IPS-20b (cell line): ENCODE data around the gene APOM.
A peak's percentile ranks its signal among the peaks of the same experiment; 100 is the strongest.

Source experiments
- H3K27ac ChIP-seq: one replicate; pipeline ENCODE4 v1.5.1; 2013; ENCODE audit warnings: low read length
- H3K27me3 ChIP-seq: 2 replicates; pipeline ENCODE4 v1.6.1; 2013; ENCODE audit warnings: mild to moderate bottlenecking, low read length, inconsistent platforms; ENCODE audit not compliant: insufficient read depth
- H3K36me3 ChIP-seq: 2 replicates; pipeline ENCODE4 v1.6.1; 2013; ENCODE audit warnings: low read depth, mild to moderate bottlenecking, inconsistent platforms, low read length, moderate library complexity; ENCODE audit not compliant: insufficient read depth
- H3K4me1 ChIP-seq: 2 replicates; pipeline ENCODE4 v1.6.1; 2013; ENCODE audit warnings: mild to moderate bottlenecking, control low read depth, inconsistent platforms, low read length, moderate library complexity; ENCODE audit not compliant: insufficient read depth
- H3K4me3 ChIP-seq: 2 replicates; pipeline ENCODE4 v1.5.1; 2013; ENCODE audit warnings: mild to moderate bottlenecking, low read length, inconsistent platforms
- H3K9ac ChIP-seq: 2 replicates; pipeline ENCODE4 v1.6.1; 2013; ENCODE audit warnings: low read depth, mild to moderate bottlenecking, inconsistent platforms, low read length, moderate library complexity
- H3K9me3 ChIP-seq: 2 replicates; pipeline ENCODE4 v1.6.1; 2013; ENCODE audit warnings: mild to moderate bottlenecking, low read depth, low read length, inconsistent platforms; ENCODE audit not compliant: insufficient read depth

Gene APOM

DNA sequence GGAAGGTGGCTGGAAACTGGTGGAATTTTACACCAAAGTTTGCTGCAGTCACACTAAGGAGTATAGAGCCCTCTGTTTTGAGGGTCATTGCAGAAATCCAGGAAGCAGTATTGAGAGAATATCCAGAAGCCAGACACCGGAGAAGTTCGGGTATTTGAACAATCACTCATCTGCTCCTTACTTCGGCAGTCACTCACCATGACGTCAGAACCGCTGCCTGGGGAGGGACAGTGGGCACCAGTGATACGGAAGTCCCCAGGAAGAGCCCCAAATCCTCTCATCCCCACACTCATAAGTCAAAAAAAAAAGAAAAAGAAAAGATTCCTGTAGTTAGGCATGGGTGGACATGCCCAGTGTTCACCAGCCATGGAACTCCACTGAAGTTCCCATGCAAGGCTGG, 21.2 kb downstream of the APOM start:
- H3K9me3 ChIP-seq = no peaks in the 10 kb centered on the region
- no peak overlapping the region for H3K4me3 ChIP-seq
- peaks cover 8% of the 10 kb centered on the region for H3K36me3 ChIP-seq
- H3K9ac ChIP-seq = no peak overlapping the region
- no peak overlapping the region for H3K27ac ChIP-seq
- H3K4me1 ChIP-seq = no peaks in the 10 kb centered on the region
- H3K27me3 ChIP-seq = peaks cover 12% of the 10 kb centered on the region

DNA sequence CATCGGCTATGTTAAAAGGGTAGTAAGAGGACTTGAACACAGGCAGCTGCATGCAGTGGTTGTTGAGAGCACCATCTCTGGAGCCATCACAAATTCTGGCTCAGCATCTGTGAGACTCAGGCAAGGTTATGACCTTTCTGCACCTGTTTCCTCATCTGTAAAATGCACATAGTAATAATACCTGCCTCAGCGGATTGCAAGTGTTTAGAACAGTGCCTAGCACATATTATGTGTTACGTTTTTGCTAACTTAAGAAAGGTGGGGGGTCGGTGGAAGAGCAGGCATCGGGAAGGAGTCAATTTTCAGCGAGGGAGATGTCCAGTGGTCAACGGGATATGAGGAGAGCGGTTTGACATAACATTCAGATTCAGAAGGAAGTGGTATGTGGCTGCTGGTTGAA, 22.3 kb downstream of the APOM start:
- peaks cover 22% of the 10 kb centered on the region for H3K27me3 ChIP-seq
- H3K27ac ChIP-seq = no peak overlapping the region
- H3K9me3 ChIP-seq = no peaks in the 10 kb centered on the region
- no peak overlapping the region for H3K9ac ChIP-seq
- no peaks in the 10 kb centered on the region for H3K4me1 ChIP-seq
- no peak overlapping the region for H3K4me3 ChIP-seq
- no peaks in the 10 kb centered on the region; the same call in 1 of the 2 replicates for H3K36me3 ChIP-seq

DNA sequence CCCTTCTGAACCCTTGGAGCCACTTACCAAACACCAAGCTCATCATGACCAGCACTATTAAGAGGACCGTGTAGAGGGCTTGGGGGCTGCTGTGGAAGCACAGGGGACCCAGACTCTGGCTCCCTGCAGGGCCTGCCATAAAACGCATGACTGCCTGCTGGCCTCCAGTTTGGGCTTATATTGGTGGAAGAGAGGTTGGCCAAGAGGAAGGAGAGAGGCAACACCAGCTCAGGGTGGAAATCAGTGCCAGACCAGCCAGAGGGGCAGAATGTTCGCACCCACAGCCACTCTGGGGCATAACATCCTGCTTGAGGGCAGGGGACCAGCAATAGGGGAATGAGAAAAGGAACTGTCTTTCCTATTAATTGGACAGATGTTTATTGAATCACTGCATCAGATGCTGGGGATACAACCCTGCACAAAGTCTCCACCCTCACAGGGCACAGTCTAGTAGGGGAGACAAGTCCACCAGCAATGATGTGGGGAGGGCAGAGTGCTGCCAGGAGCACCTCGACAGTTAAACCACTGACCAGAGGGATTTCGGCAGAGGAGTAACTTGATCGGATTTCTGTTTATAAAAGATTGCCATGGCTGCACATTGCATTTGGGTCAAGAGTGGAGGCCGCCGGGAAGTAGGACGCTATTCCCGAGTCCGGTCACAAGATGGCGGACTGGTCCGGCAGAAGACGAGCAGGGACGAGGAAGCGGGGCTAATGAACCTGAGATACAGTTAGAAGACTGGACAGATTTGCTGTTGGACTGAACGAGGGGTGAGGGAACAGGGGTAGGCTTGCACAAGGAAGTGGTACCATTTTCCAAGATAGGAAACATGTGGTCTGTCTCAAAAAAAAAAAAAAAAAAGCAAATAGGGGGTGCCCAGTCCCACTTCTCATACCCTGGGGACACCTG, 24.8 kb downstream of the APOM start, which contains the start of gene LY6G5C:
TSS of gene LY6G5C (minus strand) at position 842 of the 909 bp plus-strand sequence. CDS start at position 148, 694 bp downstream.
- H3K27ac ChIP-seq = no peak within 1 kb of the TSS
- peaks cover 22% of the 10 kb centered on the region for H3K27me3 ChIP-seq
- peak within 1 kb of the TSS; percentile 64 for H3K4me3 ChIP-seq
- no peaks in the 10 kb centered on the region for H3K4me1 ChIP-seq
- H3K9ac ChIP-seq = peak within 1 kb of the TSS; percentile 38; the same call in 1 of the 2 replicates
- H3K36me3 ChIP-seq = no peaks in the 10 kb centered on the region
- H3K9me3 ChIP-seq = no peaks in the 10 kb centered on the region

DNA sequence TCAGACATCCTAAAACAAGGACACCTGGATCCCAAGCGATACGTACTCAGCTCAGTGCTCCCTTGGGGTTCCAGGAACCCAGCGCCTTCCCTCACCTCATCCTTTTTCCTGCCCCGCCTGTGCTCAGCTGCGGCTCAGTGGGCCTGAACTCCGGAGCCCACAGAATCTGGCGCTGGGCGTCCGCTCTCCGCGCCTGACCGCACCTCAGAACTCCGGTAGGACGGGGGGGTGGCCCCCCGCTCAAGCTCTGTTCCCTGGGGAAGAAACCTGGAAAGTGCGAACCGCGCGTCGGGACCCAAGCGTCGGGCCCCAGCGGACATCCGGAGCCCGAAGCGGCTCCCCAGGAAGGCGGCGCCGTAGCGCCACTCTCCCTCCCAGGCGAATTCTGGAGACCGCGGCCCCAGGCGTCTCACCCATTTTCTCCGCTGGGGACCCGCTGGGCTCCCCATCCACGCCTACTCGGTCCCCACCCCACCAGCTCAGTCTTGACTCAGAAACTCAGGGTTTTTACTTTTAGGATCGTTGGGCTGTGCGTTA, 25.5 kb downstream of the APOM start:
- Histone ChIP-seq H3K4me3 (peak overlapping the region; percentile 64), H3K27ac (no peak overlapping the region), H3K9ac (0 out of 2 replicates have a peak overlapping the region, but pooled peaks have one; percentile 38)

DNA sequence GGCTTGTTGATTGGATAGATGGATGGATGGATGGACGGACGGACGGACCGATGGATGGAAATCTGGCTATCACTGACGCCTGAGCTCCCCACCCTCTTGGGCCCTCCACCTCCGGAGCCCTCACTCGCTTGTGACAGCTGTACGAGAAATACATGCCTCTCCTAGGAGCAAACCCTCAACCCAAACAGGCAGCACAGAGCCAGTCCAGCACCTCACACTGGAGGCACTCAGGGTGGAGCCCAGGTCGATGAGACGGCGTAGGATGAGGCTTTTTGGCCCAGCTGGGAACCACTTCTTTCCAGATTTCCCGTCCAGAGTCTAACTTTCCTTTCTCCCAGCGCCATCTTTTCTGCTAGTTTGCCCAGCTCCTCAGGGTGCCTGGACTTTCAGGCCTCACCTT, 27.9 kb downstream of the APOM start:
- Histone ChIP-seq H3K27ac (no peak overlapping the region), H3K4me3 (peak overlapping the region; percentile 75), H3K27me3 (peaks cover 22% of the 10 kb centered on the region), H3K9ac (no peak overlapping the region), H3K9me3 (no peaks in the 10 kb centered on the region), H3K36me3 (peaks cover 27% of the 10 kb centered on the region), H3K4me1 (no peaks in the 10 kb centered on the region)

More for the DNA sequence above, 25.5 kb downstream of the APOM start:
- Histone ChIP-seq H3K36me3 (peaks cover 4% of the 10 kb centered on the region), H3K27me3 (peaks cover 22% of the 10 kb centered on the region), H3K9me3 (no peaks in the 10 kb centered on the region), H3K4me1 (no peaks in the 10 kb centered on the region)

DNA sequence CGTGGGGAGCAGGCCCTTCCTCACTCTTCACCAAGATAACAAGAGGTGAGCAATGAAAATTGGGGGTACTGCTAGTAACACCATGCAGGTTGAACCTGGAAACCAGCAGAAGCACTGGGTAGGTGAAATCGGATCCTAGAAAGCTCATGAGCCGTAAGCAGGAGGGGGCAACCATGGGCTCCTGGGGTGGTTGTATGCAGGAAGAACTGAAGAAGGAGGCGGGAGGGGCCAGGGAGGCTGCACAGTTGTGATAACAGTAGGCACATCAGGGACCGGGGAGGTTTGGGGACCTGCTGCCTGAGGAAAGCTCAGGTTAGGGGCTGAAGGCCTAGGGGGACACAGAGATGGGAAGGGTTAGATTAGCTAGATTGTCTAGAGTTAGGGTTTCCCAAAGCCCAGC, 30.8 kb downstream of the APOM start:
- Histone ChIP-seq H3K36me3 (peaks cover 51% of the 10 kb centered on the region), H3K4me1 (no peaks in the 10 kb centered on the region), H3K4me3 (no peak overlapping the region), H3K27ac (no peak overlapping the region), H3K27me3 (peaks cover 14% of the 10 kb centered on the region), H3K9me3 (no peaks in the 10 kb centered on the region), H3K9ac (no peak overlapping the region)

DNA sequence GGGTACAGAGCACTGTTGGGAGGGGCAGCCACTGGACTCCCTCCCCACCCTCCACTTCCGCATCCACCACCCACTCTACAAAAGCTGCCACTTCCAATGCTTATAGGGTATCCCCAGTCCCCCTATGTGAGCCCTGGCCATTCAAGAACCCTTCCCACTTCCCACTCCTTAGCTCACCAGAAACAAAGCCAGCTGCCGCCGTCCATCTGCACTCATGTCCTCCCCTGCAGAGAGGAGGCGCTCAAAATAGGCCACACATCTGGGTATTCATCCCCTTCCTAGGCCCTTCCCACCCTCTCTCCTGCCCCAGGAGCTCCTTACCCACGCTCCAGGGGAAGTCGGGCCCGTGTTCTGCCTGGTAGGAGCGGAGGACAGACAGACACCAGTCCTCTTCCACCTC, 31.6 kb downstream of the APOM start:
- Histone ChIP-seq H3K27me3 (peaks cover 6% of the 10 kb centered on the region), H3K4me3 (no peak overlapping the region), H3K4me1 (no peaks in the 10 kb centered on the region), H3K36me3 (peaks cover 58% of the 10 kb centered on the region), H3K9ac (no peak overlapping the region), H3K27ac (no peak overlapping the region), H3K9me3 (no peaks in the 10 kb centered on the region)

DNA sequence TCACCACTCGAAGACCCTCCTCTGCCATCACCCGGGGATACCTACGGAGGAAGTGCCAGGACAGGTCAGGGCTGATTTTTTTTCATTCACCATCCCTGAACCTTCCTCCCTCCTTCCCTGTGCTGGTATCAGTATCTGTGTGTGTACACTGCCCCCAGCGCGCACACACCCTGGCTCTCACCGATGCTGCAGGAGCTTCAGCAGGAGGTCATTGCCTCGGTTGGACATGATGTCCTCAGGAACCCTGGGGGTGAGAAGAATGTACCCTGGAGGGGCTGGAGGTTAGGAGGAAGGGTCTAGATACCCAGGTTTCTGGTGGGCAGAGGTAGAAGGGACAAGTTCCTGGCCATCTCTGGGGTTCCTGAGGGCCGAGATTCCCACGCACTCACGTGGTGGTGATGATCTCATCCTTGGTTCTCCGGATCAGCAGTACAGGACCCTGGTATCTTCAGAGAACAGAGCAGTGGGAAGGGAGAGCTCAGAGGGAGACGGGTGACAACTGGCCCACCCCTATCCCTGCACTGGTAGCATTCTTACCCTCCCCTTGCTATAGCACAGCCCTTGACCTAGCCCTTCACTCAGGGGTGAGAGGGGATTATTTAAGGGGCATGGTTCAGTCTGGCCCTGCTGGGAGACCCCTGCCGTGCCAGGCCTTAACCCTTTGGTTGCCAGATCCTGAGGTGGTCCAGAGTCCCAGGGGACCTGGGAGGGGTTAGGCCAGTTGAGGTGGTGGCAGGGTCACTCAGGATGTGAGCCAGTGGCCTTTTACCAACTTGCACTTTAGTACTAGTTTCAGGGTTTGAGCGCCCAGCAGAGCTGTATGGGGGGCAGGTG, 32.4 kb downstream of the APOM start:
- no peaks in the 10 kb centered on the region for H3K9me3 ChIP-seq
- H3K9ac ChIP-seq = no peak overlapping the region
- H3K36me3 ChIP-seq = peaks cover 64% of the 10 kb centered on the region
- no peaks in the 10 kb centered on the region for H3K27me3 ChIP-seq
- no peaks in the 10 kb centered on the region for H3K4me1 ChIP-seq
- no peak overlapping the region for H3K4me3 ChIP-seq
- no peak overlapping the region for H3K27ac ChIP-seq

DNA sequence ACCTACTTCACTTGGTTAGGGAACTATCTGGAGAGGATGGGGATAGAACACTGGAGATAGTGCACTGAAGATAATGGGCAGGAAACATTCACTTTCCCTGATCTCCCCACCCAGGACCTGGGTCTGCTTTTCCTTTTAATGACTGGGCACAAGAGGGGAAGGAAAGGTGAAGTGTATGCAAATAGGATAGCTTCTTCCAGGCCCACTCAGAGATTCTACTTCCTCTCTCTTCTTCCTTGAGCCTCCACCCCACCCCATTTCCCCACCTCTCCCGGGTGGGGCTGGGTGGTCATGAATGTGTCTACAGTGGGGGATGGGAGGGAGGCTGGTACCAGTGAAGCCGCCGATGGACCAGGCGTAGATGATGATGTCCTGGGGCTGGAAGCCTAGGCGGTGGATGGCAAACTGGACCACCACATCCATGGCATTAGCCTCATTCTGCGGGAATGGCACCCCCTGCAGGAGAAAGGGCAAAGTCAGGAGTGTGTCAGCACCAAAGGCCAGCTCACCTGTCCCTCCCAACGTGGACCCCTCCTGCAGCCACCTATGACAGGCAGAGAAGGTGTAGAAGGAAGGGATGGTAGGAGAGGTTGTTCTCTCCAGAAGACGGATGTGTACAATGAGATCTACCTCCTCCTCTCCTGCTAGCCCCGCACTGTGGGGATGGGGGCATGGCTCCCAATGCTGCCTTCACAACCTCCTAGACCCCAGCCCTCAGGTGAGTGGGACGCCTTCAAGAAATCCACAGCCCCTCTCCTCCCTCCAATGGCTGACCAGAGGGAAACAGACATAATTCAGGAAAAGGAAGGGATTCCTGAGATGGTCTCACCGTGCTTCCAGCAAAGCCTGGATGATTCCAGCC, 33.8 kb downstream of the APOM start:
- no peak overlapping the region for H3K4me3 ChIP-seq
- H3K36me3 ChIP-seq = peaks cover 72% of the 10 kb centered on the region
- no peaks in the 10 kb centered on the region for H3K27me3 ChIP-seq
- H3K27ac ChIP-seq = no peak overlapping the region
- H3K9me3 ChIP-seq = no peaks in the 10 kb centered on the region
- H3K4me1 ChIP-seq = no peaks in the 10 kb centered on the region
- H3K9ac ChIP-seq = no peak overlapping the region

DNA sequence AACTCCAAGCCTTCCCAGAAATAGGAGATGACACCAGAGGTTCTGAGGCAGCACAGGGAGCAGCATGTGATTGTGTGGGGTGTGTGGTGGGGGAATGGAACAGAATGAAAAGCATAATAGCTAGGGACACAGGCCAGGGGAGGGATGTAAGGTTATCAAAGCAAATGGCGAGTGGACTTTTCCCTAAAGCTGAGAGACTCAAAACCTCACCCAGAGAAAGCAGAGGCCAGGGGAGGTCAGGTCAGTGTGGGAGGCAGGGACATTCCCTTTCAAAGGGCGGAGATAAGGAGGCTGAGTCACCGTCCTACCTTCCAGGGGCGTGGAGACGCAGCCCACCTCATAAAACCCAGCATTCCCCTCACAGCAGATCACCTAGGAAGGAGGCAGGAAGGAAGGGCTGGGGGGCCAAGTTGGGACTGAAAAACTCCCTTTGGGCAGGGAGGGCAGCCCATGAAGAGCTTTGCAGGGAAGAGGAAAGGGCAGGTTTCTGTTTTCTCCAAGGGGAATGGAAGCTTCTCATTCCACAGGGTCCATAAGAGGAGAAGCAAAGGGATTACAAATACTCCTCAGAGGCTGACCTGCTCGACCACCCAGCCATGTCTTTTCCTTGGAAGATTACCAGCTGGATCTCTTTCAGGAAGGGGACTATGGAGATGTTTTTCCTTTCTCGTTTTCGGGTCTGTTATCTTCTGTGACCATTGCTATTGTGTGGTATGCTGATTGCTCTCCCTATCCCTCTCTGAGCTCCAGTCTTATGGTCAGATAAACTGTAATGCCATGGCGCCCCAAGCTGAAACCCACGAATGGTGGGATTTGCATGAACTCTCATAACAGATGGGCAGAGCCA, 34.8 kb downstream of the APOM start:
- Histone ChIP-seq H3K4me1 (no peaks in the 10 kb centered on the region), H3K27ac (no peak overlapping the region), H3K27me3 (no peaks in the 10 kb centered on the region), H3K9me3 (no peaks in the 10 kb centered on the region), H3K36me3 (peaks cover 82% of the 10 kb centered on the region), H3K9ac (no peak overlapping the region), H3K4me3 (no peak overlapping the region)
